K562 (cell line): ENCODE measurements around the gene POR. TPM values are rescaled to one million over a fixed set of nuclear protein-coding genes. Genes with fewer than 3 reads are reported as not detected.

ENCODE experiments used
- ATF4 ChIP-seq: fragments of 450-650 bp; formaldehyde crosslinking; IDR thresholded peaks from 2 replicates; pipeline ENCODE4 v1.4.0; 2022; ENCODE audit warnings: mild to moderate bottlenecking, moderate library complexity
- BMI1 ChIP-seq: fragments of 150-350 bp; IDR thresholded peaks from 2 replicates; pipeline ENCODE4 v1.6.1; 2014; ENCODE audit warnings: low read length
- CAMTA2 ChIP-seq: fragments of 250-450 bp; sonication (Bioruptor Pico); conservative IDR thresholded peaks from 2 replicates; pipeline ENCODE4 v1.5.1; 2022
- CBFA2T3 ChIP-seq: fragments of 450-650 bp; IDR thresholded peaks from 2 replicates; pipeline ENCODE4 v1.6.1; 2017
- DMBX1 ChIP-seq: fragments of 250-450 bp; sonication (Bioruptor Pico); IDR thresholded peaks from 2 replicates; pipeline ENCODE4 v1.8.0; 2022; ENCODE audit warnings: inconsistent platforms, mild to moderate bottlenecking, moderate library complexity, borderline replicate concordance
- E4F1 ChIP-seq: fragments of 250-450 bp; sonication (Bioruptor Pico); IDR thresholded peaks from 2 replicates; pipeline ENCODE4 v1.5.0; 2021; ENCODE audit warnings: mild to moderate bottlenecking, borderline replicate concordance
- EHMT2 ChIP-seq: fragments of 450-650 bp; IDR thresholded peaks from 2 replicates; pipeline ENCODE4 v1.6.1; 2018; ENCODE audit warnings: antibody characterized with exemption
- ELF4 ChIP-seq: fragments of 450-650 bp; formaldehyde crosslinking; IDR thresholded peaks from 2 replicates; pipeline ENCODE4 v1.4.0; 2022; ENCODE audit warnings: missing genetic modification characterization
- FOSL1 ChIP-seq: fragments of 200-800 bp; sonication (Bioruptor generic); conservative IDR thresholded peaks from 2 replicates; pipeline ENCODE4 v1.6.1; 2016; ENCODE audit warnings: missing genetic modification characterization, missing compliant biosample characterization
- FOXA3 ChIP-seq, 2 experiments: fragments of 450-650 bp in 1 of 2; sonication (generic) in 1 of 2; formaldehyde crosslinking; IDR thresholded peaks in 1 of 2; conservative IDR thresholded peaks in 1 of 2; 2 replicates each; pipeline versions ENCODE4 v1.4.0 to v1.8.0; 2020 to 2022; ENCODE audit warnings: mild to moderate bottlenecking in 2 of 2, missing genetic modification reagents in 1 of 2
- HDAC1 ChIP-seq, 2 experiments: fragments of 450-650 bp; IDR thresholded peaks; 2 replicates each; pipeline ENCODE4 v1.6.1; 2016 to 2017; ENCODE audit warnings: inconsistent platforms in 1 of 2, mild to moderate bottlenecking in 1 of 2, moderate library complexity in 1 of 2
- HLTF ChIP-seq: fragments of 450-650 bp; IDR thresholded peaks from 2 replicates; pipeline ENCODE4 v1.6.1; 2016
- JUN ChIP-seq, 2 experiments: sonication (generic) in 1 of 2; formaldehyde crosslinking in 1 of 2; IDR thresholded peaks; 2 replicates each; pipeline versions ENCODE4 v1.6.1 to v1.8.0; 2012 to 2022; ENCODE audit warnings: borderline replicate concordance in 2 of 2, mild to moderate bottlenecking in 2 of 2, improper control_type of control experiment in 1 of 2, low read depth in 1 of 2, low read length in 1 of 2, missing genetic modification reagents in 1 of 2
- KDM1A ChIP-seq, 2 experiments: fragments of 450-650 bp; IDR thresholded peaks; 2 replicates each; pipeline ENCODE4 v1.6.1; 2016; ENCODE audit warnings: mild to moderate bottlenecking in 2 of 2
- KLF16 ChIP-seq: IDR thresholded peaks from 2 replicates; pipeline ENCODE4 v1.6.1; 2016; ENCODE audit warnings: antibody characterized with exemption
- MAFG ChIP-seq: fragments of 450-650 bp; conservative IDR thresholded peaks from 2 replicates; pipeline ENCODE4 v1.6.1; 2016; ENCODE audit warnings: missing genetic modification characterization, missing compliant biosample characterization
- NFATC3 ChIP-seq: fragments of 450-650 bp; IDR thresholded peaks from 2 replicates; pipeline ENCODE4 v1.6.1; 2017; ENCODE audit warnings: mild to moderate bottlenecking
- NR2F6 ChIP-seq: fragments of 450-650 bp; formaldehyde crosslinking; IDR thresholded peaks from 2 replicates; pipeline ENCODE4 v1.4.0; 2020; ENCODE audit warnings: mild to moderate bottlenecking
- PYGO2 ChIP-seq: fragments of 450-650 bp; IDR thresholded peaks from 2 replicates; pipeline ENCODE4 v1.6.1; 2016; ENCODE audit warnings: mild to moderate bottlenecking, missing genetic modification characterization, moderate library complexity, missing compliant biosample characterization
- RCOR1 ChIP-seq, 2 experiments: IDR thresholded peaks; 2 replicates each; pipeline ENCODE4 v1.6.1; 2012; ENCODE audit warnings: low read depth in 2 of 2, low read length in 2 of 2, borderline replicate concordance in 1 of 2, improper control_type of control experiment in 1 of 2
- SAP30 ChIP-seq: fragments of 200-600 bp; sonication (generic); IDR thresholded peaks from 2 replicates; pipeline ENCODE4 v1.6.1; 2012; ENCODE audit warnings: borderline replicate concordance, low read depth, mild to moderate bottlenecking, moderate library complexity, low read length, control low read depth, inconsistent platforms; ENCODE audit not compliant: insufficient read depth, poor library complexity, severe bottlenecking
- SMAD4 ChIP-seq: fragments of 250-450 bp; sonication (Bioruptor Pico); conservative IDR thresholded peaks from 2 replicates; pipeline ENCODE4 v1.8.0; 2021; ENCODE audit warnings: inconsistent platforms, mild to moderate bottlenecking, moderate library complexity
- SMARCA4 ChIP-seq: fragments of 450-650 bp; IDR thresholded peaks from 2 replicates; pipeline ENCODE4 v1.6.1; 2016
- SMARCE1 ChIP-seq: fragments of 450-650 bp; IDR thresholded peaks from 2 replicates; pipeline ENCODE4 v1.7.1; 2016; ENCODE audit warnings: mild to moderate bottlenecking
- TCF7 ChIP-seq: sonication (generic); IDR thresholded peaks from 2 replicates; pipeline ENCODE4 v1.6.1; 2016; ENCODE audit warnings: antibody characterized with exemption, borderline replicate concordance
- TRIM24 ChIP-seq, 2 experiments: fragments of 450-650 bp; IDR thresholded peaks; 2 replicates each; pipeline ENCODE4 v1.6.1; 2016
- XRCC4 ChIP-seq: IDR thresholded peaks from one replicate; pipeline ENCODE4 v1.6.1; 2011; ENCODE audit not compliant: insufficient read depth, insufficient read length; ENCODE audit errors: extremely low read depth
- ZNF24 ChIP-seq: fragments of 450-650 bp; IDR thresholded peaks from 2 replicates; pipeline ENCODE4 v1.6.1; 2016
- polyA plus RNA-seq, 8 experiments: library from polyadenylated mRNA; depleted of rRNA in 4 of 8; stranded (reverse) in 5 of 8; unstranded in 3 of 8; fragments of >200 nt; fragmentation: Nextera tagmentation in 2 of 8; fragmentation: Illumina TruSeq in 1 of 8; extraction: Ambion mirVana in 2 of 8; extraction: Trizol in 1 of 8; gene quantifications; 2 replicates each; pipeline versions ENCODE4 v1.2.1 to v1.2.3, GENCODE V29; 2011 to 2014; ENCODE audit warnings: inconsistent platforms in 1 of 8, missing spikeins in 1 of 8
- total RNA-seq, 7 experiments: library from RNA; depleted of rRNA in 6 of 7; stranded (reverse); fragments of >200 nt in 6 of 7; fragmentation: Illumina TruSeq in 2 of 7; extraction: Trizol in 2 of 7; gene quantifications; 2 replicates each; pipeline versions ENCODE4 v1.2.1 to v1.2.3, GENCODE V29; 2011 to 2021; ENCODE audit warnings: low replicate concordance in 1 of 7

The POR gene
- total and polyA plus RNA-seq, 9 of the 15 experiments (the other 6 are each of a cell fraction or from before 2014, with no cell fraction given), result 4.7 to 142 (median 40.8) TPM

GRCh38 chr7:75866489-75867389 is 48.2 kb upstream of the POR start (continued):
- 0 out of 4 replicates have a peak, but pooled peaks of 1 of the 2 experiments have one; percentile 40 for TF ChIP-seq FOXA3 (CRISPR knock-in tag; conservative IDR thresholded peaks at IDR 0.05 in 1 of 2, IDR thresholded peaks at IDR 0.05 in 1 of 2)
- peak; percentile 72 for TF ChIP-seq ATF4
- TF ChIP-seq BMI1, result no peak
- TF ChIP-seq TRIM24 (IDR thresholded peaks at IDR 0.05), result peak; percentile 91
- TF ChIP-seq HLTF, result peak; percentile 61; the same call in 1 of the 2 replicates
- peak; percentile 100 for TF ChIP-seq SMAD4 (CRISPR knock-in tag)
- 0 out of 2 replicates have a peak, but pooled peaks have one; percentile 34 for TF ChIP-seq NFATC3
- TF ChIP-seq SMARCE1, result peak; percentile 79
- TF ChIP-seq RCOR1 (IDR thresholded peaks at IDR 0.05; ENCODE audit: borderline replicate concordance in 1 of 2, low read depth in 2 of 2, low read length in 2 of 2), result peak; percentile 59 to 92; a peak in 2 of 4 replicates
- TF ChIP-seq PYGO2, result no peak
- TF ChIP-seq KDM1A (IDR thresholded peaks at IDR 0.05), result peak; percentile 78 to 79
- peak; percentile 82 for TF ChIP-seq FOSL1 (tag)
- TF ChIP-seq E4F1 (CRISPR knock-in tag), result no peak
- TF ChIP-seq CBFA2T3, result peak; percentile 83
- peak; percentile 90 for TF ChIP-seq SMARCA4
- TF ChIP-seq ZNF24, result peak; percentile 60; the same call in 1 of the 2 replicates
- TF ChIP-seq DMBX1 (CRISPR knock-in tag), result peak; percentile 69
- TF ChIP-seq XRCC4, result no peak
- peak in 1 of 2 experiments; percentile 96; a peak in 2 of 4 replicates for TF ChIP-seq HDAC1 (IDR thresholded peaks at IDR 0.05)
- no peak for TF ChIP-seq SAP30
- no peak for TF ChIP-seq TCF7
- TF ChIP-seq EHMT2, result peak; percentile 85
- no peak for TF ChIP-seq CAMTA2 (CRISPR knock-in tag)
- TF ChIP-seq MAFG (tag), result peak; percentile 89
- TF ChIP-seq NR2F6 (CRISPR knock-in tag), result no peak
- peak; percentile 36 for TF ChIP-seq JUN (IDR thresholded peaks at IDR 0.05; ENCODE audit: borderline replicate concordance, low read depth, low read length)
- 0 out of 2 replicates have a peak, but pooled peaks have one; percentile 57 for TF ChIP-seq JUN (CRISPR knock-in tag; IDR thresholded peaks at IDR 0.05; ENCODE audit: borderline replicate concordance)
- TF ChIP-seq KLF16, result peak; percentile 73
- peak; percentile 58; the same call in 1 of the 2 replicates for TF ChIP-seq ELF4
